Measurements from ENCODE around the gene HSP90AB1. TPM values are rescaled to one million over a fixed set of nuclear protein-coding genes. Genes with fewer than 3 reads are reported as not detected.

HSP90AB1 gene
- total and polyA plus RNA-seq, 9 of the 15 experiments (the other 6 are each of a cell fraction or from before 2014, with no cell fraction given), result 1,780 to 3,358 (median 2,262) TPM

DNA sequence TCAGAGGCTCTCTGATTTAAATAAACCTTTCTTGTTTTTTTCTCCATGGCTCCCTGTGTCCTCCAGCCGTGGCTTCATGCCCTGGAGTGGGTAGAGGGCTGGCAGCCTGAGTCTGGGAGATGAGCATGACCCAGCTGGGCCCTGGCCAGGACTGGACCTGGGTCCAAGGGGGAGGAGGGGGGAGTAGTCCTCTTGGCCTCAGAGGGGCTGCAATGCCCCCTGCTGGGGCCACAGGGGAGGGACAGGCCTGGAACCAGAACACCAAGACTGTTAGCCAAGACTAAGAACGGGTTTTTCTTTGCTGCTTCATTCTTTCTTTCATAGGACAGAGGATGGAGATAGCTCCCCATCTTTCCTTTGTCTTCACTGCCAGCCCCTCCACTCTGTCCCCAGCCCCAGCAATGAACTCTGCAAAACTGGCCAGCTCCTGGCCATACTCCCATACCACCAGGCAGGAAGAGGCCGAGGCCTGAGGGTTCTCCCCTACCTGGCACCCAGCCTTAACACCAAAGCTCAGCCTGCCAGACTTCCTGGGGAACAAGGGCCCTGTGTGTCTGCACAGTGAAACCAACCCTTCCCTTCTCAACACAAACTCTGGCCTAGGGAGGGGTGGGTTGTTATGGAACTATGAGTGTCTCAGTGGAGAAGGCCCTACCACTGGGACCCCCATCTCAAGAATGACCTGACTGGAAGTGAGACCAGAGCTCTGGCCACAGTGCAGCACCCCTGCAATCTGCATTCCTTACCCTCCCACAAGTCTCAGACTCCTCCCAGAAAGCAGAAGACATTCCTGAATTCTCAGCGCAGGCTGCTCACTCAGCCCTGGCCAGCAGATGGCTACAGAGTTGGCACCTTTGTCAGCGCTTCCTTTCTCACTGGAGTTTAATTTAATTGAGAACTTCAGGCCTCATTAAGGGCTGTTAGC, 12.5 kb upstream of the HSP90AB1 start (continued):
- TF ChIP-seq, protein P1, sequence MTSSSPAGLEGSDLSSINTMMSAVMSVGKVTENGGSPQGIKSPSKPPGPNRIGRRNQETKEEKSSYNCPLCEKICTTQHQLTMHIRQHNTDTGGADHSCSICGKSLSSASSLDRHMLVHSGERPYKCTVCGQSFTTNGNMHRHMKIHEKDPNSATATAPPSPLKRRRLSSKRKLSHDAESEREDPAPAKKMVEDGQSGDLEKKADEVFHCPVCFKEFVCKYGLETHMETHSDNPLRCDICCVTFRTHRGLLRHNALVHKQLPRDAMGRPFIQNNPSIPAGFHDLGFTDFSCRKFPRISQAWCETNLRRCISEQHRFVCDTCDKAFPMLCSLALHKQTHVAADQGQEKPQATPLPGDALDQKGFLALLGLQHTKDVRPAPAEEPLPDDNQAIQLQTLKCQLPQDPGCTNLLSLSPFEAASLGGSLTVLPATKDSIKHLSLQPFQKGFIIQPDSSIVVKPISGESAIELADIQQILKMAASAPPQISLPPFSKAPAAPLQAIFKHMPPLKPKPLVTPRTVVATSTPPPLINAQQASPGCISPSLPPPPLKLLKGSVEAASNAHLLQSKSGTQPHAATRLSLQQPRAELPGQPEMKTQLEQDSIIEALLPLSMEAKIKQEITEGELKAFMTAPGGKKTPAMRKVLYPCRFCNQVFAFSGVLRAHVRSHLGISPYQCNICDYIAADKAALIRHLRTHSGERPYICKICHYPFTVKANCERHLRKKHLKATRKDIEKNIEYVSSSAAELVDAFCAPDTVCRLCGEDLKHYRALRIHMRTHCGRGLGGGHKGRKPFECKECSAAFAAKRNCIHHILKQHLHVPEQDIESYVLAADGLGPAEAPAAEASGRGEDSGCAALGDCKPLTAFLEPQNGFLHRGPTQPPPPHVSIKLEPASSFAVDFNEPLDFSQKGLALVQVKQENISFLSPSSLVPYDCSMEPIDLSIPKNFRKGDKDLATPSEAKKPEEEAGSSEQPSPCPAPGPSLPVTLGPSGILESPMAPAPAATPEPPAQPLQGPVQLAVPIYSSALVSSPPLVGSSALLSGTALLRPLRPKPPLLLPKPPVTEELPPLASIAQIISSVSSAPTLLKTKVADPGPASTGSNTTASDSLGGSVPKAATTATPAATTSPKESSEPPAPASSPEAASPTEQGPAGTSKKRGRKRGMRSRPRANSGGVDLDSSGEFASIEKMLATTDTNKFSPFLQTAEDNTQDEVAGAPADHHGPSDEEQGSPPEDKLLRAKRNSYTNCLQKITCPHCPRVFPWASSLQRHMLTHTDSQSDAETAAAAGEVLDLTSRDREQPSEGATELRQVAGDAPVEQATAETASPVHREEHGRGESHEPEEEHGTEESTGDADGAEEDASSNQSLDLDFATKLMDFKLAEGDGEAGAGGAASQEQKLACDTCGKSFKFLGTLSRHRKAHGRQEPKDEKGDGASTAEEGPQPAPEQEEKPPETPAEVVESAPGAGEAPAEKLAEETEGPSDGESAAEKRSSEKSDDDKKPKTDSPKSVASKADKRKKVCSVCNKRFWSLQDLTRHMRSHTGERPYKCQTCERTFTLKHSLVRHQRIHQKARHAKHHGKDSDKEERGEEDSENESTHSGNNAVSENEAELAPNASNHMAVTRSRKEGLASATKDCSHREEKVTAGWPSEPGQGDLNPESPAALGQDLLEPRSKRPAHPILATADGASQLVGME (CRISPR knock-in tag; IDR thresholded peaks at IDR 0.05), result no peak
- no peak for TF ChIP-seq ETV1 (tag; conservative IDR thresholded peaks at IDR 0.05; ENCODE audit: low read depth)
- TF ChIP-seq CXXC5 (CRISPR knock-in tag; IDR thresholded peaks at IDR 0.05), result no peak
- 0 out of 2 replicates have a peak, but pooled peaks have one; percentile 31 for TF ChIP-seq MTA3 (IDR thresholded peaks at IDR 0.05; ENCODE audit: borderline replicate concordance)
- peak; percentile 36; the same call in 1 of the 2 replicates for TF ChIP-seq ZNF24 (IDR thresholded peaks at IDR 0.05)
- TF ChIP-seq, protein P2, sequence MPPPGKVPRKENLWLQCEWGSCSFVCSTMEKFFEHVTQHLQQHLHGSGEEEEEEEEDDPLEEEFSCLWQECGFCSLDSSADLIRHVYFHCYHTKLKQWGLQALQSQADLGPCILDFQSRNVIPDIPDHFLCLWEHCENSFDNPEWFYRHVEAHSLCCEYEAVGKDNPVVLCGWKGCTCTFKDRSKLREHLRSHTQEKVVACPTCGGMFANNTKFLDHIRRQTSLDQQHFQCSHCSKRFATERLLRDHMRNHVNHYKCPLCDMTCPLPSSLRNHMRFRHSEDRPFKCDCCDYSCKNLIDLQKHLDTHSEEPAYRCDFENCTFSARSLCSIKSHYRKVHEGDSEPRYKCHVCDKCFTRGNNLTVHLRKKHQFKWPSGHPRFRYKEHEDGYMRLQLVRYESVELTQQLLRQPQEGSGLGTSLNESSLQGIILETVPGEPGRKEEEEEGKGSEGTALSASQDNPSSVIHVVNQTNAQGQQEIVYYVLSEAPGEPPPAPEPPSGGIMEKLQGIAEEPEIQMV (tag; conservative IDR thresholded peaks at IDR 0.05; ENCODE audit: low read depth), result no peak
- no peak for TF ChIP-seq ZNF41 (CRISPR knock-in tag; conservative IDR thresholded peaks at IDR 0.05)
- TF ChIP-seq, protein P3, sequence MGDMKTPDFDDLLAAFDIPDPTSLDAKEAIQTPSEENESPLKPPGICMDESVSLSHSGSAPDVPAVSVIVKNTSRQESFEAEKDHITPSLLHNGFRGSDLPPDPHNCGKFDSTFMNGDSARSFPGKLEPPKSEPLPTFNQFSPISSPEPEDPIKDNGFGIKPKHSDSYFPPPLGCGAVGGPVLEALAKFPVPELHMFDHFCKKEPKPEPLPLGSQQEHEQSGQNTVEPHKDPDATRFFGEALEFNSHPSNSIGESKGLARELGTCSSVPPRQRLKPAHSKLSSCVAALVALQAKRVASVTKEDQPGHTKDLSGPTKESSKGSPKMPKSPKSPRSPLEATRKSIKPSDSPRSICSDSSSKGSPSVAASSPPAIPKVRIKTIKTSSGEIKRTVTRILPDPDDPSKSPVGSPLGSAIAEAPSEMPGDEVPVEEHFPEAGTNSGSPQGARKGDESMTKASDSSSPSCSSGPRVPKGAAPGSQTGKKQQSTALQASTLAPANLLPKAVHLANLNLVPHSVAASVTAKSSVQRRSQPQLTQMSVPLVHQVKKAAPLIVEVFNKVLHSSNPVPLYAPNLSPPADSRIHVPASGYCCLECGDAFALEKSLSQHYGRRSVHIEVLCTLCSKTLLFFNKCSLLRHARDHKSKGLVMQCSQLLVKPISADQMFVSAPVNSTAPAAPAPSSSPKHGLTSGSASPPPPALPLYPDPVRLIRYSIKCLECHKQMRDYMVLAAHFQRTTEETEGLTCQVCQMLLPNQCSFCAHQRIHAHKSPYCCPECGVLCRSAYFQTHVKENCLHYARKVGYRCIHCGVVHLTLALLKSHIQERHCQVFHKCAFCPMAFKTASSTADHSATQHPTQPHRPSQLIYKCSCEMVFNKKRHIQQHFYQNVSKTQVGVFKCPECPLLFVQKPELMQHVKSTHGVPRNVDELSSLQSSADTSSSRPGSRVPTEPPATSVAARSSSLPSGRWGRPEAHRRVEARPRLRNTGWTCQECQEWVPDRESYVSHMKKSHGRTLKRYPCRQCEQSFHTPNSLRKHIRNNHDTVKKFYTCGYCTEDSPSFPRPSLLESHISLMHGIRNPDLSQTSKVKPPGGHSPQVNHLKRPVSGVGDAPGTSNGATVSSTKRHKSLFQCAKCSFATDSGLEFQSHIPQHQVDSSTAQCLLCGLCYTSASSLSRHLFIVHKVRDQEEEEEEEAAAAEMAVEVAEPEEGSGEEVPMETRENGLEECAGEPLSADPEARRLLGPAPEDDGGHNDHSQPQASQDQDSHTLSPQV (IDR thresholded peaks at IDR 0.05), result 0 out of 2 replicates have a peak, but pooled peaks have one; percentile 23
- no peak for TF ChIP-seq KLF1 (tag; IDR thresholded peaks at IDR 0.05)
- TF ChIP-seq, protein P4, sequence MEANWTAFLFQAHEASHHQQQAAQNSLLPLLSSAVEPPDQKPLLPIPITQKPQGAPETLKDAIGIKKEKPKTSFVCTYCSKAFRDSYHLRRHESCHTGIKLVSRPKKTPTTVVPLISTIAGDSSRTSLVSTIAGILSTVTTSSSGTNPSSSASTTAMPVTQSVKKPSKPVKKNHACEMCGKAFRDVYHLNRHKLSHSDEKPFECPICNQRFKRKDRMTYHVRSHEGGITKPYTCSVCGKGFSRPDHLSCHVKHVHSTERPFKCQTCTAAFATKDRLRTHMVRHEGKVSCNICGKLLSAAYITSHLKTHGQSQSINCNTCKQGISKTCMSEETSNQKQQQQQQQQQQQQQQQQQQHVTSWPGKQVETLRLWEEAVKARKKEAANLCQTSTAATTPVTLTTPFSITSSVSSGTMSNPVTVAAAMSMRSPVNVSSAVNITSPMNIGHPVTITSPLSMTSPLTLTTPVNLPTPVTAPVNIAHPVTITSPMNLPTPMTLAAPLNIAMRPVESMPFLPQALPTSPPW (CRISPR knock-in tag; IDR thresholded peaks at IDR 0.05), result peak; percentile 98
- TF ChIP-seq CHD4 (IDR thresholded peaks at IDR 0.05; ENCODE audit: insufficient read depth, insufficient replicate concordance, low read depth, low read length, poor library complexity, severe bottlenecking), result no peak

Measured in K562 (cell line).